ENCODE results near the gene GPR150.

DNA sequence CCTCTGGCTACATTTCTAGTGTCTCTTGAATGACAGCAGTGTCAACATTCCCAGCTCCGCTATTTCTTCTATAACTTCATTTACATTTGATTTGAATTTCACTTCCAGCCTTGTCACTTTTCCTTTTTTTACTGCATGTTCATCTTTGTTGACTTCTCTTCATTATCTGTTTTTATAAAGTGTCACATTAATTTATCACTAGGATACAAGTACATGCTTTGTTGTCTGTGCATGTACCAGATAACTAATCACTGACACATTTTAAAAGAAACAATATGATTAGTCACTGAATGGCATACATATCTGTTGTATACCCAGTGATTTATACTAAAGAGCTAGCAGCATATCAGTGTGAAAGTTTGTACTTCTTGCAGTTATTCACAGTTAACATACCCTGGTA is 35.9 kb upstream of the GPR150 start:
- TF ChIP-seq EZH2 (IDR thresholded peaks at IDR 0.05; ENCODE audit: borderline replicate concordance, low read depth, low read length, severe bottlenecking) = no peak
- TF ChIP-seq, protein P1, sequence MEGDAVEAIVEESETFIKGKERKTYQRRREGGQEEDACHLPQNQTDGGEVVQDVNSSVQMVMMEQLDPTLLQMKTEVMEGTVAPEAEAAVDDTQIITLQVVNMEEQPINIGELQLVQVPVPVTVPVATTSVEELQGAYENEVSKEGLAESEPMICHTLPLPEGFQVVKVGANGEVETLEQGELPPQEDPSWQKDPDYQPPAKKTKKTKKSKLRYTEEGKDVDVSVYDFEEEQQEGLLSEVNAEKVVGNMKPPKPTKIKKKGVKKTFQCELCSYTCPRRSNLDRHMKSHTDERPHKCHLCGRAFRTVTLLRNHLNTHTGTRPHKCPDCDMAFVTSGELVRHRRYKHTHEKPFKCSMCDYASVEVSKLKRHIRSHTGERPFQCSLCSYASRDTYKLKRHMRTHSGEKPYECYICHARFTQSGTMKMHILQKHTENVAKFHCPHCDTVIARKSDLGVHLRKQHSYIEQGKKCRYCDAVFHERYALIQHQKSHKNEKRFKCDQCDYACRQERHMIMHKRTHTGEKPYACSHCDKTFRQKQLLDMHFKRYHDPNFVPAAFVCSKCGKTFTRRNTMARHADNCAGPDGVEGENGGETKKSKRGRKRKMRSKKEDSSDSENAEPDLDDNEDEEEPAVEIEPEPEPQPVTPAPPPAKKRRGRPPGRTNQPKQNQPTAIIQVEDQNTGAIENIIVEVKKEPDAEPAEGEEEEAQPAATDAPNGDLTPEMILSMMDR (IDR thresholded peaks at IDR 0.05; ENCODE audit: borderline replicate concordance, extremely low read depth, low read length, poor library complexity, severe bottlenecking) = no peak

All from DND-41 (cell line).